Neural cell (in vitro differentiated cells): Measurements from ENCODE around the gene MIXL1.

Experiments used
- EP300 ChIP-seq: fragments of 450-650 bp; conservative IDR thresholded peaks from 2 replicates; pipeline ENCODE4 v1.6.1; 2014; ENCODE audit warnings: antibody characterized with exemption, mild to moderate bottlenecking, moderate library complexity; ENCODE audit not compliant: poor library complexity, severe bottlenecking
- EZH2 ChIP-seq: fragments of 200-600, 300-800 bp; shearing (Covaris generic), sonication (generic); IDR thresholded peaks from 2 replicates; pipeline ENCODE4 v1.6.1; 2014; ENCODE audit warnings: antibody characterized with exemption, low read length, borderline replicate concordance, mild to moderate bottlenecking; ENCODE audit not compliant: insufficient read depth, poor library complexity, severe bottlenecking
- MXI1 ChIP-seq: fragments of 450-650 bp; conservative IDR thresholded peaks from 2 replicates; pipeline ENCODE4 v1.6.1; 2014; ENCODE audit warnings: antibody characterized with exemption, mild to moderate bottlenecking; ENCODE audit not compliant: poor library complexity, severe bottlenecking
- POLR2AphosphoS5 ChIP-seq: IDR thresholded peaks from 2 replicates; pipeline ENCODE4 v1.6.1; 2012
- RAD21 ChIP-seq: fragments of 450-650 bp; conservative IDR thresholded peaks from 2 replicates; pipeline ENCODE4 v1.6.1; 2014; ENCODE audit warnings: antibody characterized with exemption, mild to moderate bottlenecking, moderate library complexity
- SMC3 ChIP-seq: fragments of 450-650 bp; conservative IDR thresholded peaks from 2 replicates; pipeline ENCODE4 v1.6.1; 2014; ENCODE audit warnings: antibody characterized with exemption, mild to moderate bottlenecking, moderate library complexity; ENCODE audit not compliant: poor library complexity
- TF ChIP-seq, protein P1 (sequence below): fragments of 450-650 bp; IDR thresholded peaks from 2 replicates; pipeline ENCODE4 v1.5.1; 2014; ENCODE audit warnings: antibody characterized with exemption, mild to moderate bottlenecking, moderate library complexity; ENCODE audit not compliant: poor library complexity, severe bottlenecking

DNA sequence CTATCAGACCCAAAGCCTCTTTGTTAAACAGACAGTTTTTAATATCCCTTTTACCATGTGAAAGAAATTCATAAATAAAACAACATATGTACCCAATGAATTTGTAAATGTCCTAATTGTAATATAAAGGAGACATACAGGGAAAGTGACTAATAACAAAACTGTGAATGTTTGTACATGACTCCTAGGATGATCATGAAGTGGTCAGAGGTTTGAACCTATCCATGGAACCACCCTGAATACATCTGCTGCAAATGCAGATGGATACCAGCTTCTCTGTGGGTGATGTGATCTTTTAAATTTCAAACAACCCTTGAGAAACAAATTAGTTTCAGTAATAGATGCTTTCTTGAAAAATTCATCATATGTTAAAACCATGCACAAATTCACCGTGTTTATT is 20.2 kb upstream of the MIXL1 start:
- TF ChIP-seq EP300 (no peak), MXI1 (no peak), RAD21 (no peak), EZH2 (no peak), POLR2AphosphoS5 (no peak), SMC3 (no peak)
- TF ChIP-seq, protein P1, sequence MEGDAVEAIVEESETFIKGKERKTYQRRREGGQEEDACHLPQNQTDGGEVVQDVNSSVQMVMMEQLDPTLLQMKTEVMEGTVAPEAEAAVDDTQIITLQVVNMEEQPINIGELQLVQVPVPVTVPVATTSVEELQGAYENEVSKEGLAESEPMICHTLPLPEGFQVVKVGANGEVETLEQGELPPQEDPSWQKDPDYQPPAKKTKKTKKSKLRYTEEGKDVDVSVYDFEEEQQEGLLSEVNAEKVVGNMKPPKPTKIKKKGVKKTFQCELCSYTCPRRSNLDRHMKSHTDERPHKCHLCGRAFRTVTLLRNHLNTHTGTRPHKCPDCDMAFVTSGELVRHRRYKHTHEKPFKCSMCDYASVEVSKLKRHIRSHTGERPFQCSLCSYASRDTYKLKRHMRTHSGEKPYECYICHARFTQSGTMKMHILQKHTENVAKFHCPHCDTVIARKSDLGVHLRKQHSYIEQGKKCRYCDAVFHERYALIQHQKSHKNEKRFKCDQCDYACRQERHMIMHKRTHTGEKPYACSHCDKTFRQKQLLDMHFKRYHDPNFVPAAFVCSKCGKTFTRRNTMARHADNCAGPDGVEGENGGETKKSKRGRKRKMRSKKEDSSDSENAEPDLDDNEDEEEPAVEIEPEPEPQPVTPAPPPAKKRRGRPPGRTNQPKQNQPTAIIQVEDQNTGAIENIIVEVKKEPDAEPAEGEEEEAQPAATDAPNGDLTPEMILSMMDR = no peak
